ENCODE results near the gene SNPH.
A peak's percentile ranks its signal among the peaks of the same experiment; 100 is the strongest.
"Not testable (repeated sequence)": the region's sequence is repeated elsewhere in the genome, so short reads cannot be mapped to it uniquely, and the experiment has no call there.

The SNPH gene

GRCh38 chr20:1247689-1248088 lies 18.4 kb upstream of the SNPH start:
- H3K9me3 Mint-ChIP-seq = peaks cover 5 to 8% of the 10 kb centered on the region in 2 donors
- ATAC-seq (peak; percentile 42), DNase-seq (no peak)
- no peak overlapping the region for H3K4me3 Mint-ChIP-seq
- no peaks in the 10 kb centered on the region for H3K27me3 Mint-ChIP-seq
- peaks cover 20% of the 10 kb centered on the region for H3K4me1 Mint-ChIP-seq
- no peak overlapping the region for H3K27ac Mint-ChIP-seq

DNA sequence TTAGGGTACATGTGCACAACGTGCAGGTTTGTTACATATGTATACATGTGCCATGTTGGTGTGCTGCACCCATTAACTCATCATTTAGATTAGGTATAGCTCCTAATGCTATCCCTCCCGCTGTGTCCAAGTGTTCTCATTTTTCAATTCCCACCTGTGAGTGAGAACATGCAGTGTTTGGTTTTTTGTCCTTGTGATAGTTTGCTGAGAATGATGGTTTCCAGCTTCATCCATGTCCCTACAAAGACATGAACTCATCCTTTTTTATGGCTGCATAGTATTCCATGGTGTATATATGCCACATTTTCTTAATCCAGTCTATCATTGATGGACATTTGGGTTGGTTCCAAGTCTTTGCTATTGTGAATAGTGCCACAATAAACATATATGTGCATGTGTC lies 15.8 kb upstream of the SNPH start:
- H3K4me3 Mint-ChIP-seq, DNase-seq, H3K9me3 Mint-ChIP-seq, H3K27me3 Mint-ChIP-seq, H3K27ac Mint-ChIP-seq, ATAC-seq: not testable (repeated sequence)
- H3K4me1 Mint-ChIP-seq = peaks cover 19% of the 10 kb centered on the region

DNA sequence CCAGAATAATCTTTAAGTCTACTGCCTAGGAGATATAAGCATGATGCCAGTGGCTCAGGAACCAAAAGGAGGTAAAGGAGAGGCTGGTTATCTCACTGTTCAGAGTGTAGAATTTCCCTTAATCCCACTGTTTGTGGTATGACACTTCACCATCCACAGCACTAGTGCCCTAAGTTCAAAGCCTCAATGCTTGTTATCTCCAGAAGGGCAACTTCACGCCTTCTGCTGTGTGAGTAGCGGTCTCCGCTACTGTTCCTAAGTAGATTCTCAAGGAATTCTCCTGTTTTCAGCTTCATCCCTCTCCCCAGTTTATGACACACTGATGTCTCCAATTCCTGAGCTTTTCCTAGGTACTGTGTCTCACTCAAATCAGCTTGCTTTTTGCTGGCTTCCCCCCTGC lies 13.7 kb upstream of the SNPH start:
- no peak overlapping the region for H3K27ac Mint-ChIP-seq
- no peak overlapping the region for H3K4me3 Mint-ChIP-seq
- no peak for ATAC-seq

DNA sequence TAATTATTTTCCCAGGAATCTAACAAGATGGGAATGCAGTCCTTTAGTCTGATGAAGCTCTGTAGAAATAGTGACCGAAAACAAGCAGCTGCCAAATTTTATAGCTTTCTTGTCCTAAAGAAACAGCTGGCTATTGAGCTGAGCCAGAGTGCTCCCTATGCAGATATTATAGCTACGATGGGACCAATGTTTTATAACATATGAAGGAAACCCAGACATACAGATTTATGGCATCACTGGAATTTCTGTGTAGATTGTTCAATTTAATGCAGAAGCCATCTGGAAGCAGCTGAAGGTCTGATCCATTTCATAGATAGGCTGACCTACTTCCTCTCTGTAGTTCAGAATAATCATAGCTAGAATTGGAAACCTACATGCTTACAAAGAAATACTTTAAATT lies 11.8 kb upstream of the SNPH start:
- Mint-ChIP-seq H3K4me1 (peaks cover 13% of the 10 kb centered on the region), H3K27ac (no peak overlapping the region), H3K27me3 (no peaks in the 10 kb centered on the region)

More for the DNA sequence above, 13.7 kb upstream of the SNPH start:
- Mint-ChIP-seq H3K4me1 (peaks cover 22% of the 10 kb centered on the region), H3K27me3 (no peaks in the 10 kb centered on the region), H3K9me3 (peaks cover 5 to 8% of the 10 kb centered on the region in 2 donors)
- DNase-seq = no peak

DNA sequence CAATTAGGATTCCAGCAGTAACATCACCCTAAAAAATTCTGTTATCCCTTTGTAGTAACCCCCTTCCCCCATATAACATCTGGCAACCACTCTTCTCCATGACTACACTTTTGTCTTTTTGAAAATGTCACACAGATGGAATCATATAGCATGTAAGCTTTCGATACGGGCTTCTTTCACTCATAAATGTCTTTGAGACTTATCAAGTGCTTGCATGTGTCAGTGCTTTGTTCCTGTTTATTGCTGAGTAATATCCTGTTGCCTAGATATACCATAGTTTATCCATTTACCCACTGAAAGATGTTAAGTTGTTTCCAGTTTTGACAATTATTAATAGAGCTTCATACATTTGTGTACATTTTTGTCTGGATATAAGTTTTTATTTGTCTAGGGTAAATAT lies 10.4 kb upstream of the SNPH start:
- Mint-ChIP-seq H3K9me3 (peaks cover 4 to 6% of the 10 kb centered on the region in 2 donors), H3K27ac (no peak overlapping the region), H3K27me3 (no peaks in the 10 kb centered on the region), H3K4me1 (peaks cover 13% of the 10 kb centered on the region), H3K4me3 (no peak overlapping the region)
- ATAC-seq (no peak), DNase-seq (no peak)

More for the DNA sequence above, 11.8 kb upstream of the SNPH start:
- DNase-seq (no peak), ATAC-seq (no peak)
- H3K4me3 Mint-ChIP-seq = no peak overlapping the region
- peaks cover 5 to 8% of the 10 kb centered on the region in 2 donors for H3K9me3 Mint-ChIP-seq

DNA sequence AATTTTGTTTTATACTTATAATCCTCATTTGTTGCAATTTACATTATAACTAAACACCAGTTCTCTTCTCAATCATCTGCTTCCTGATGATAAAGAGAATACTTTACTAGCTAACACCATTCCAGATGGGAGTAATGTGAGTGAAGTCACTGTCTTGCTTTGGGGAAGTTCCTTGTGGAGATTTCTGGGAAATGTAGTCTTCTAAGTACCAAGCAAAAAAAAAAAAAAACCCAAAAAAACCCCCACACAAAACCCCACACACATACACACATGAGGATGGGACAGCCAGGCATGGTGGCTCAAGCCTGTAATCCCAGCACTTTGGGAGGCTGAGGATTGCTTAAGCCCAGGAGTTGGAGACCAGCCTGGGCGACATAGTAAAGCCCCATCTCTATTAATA lies 2.2 kb upstream of the SNPH start:
- Mint-ChIP-seq H3K9me3 (peaks cover 0 to 7% of the 10 kb centered on the region in 2 donors), H3K4me1 (peaks cover 44% of the 10 kb centered on the region), H3K27ac (peak overlapping the region in 1 of 2 donors; percentile 12), H3K4me3 (peak overlapping the region; percentile 54 to 91), H3K27me3 (no peaks in the 10 kb centered on the region)
- DNase-seq (no peak), ATAC-seq (no peak)

GRCh38 chr20:1264727-1265126 lies 1.4 kb upstream of the SNPH start:
- Mint-ChIP-seq H3K27ac (peak overlapping the region; percentile 75 to 96), H3K27me3 (no peaks in the 10 kb centered on the region), H3K4me3 (peak overlapping the region; percentile 76 to 91), H3K4me1 (peaks cover 46% of the 10 kb centered on the region), H3K9me3 (peaks cover 0 to 7% of the 10 kb centered on the region in 2 donors)
- ATAC-seq = no peak
- DNase-seq = no peak

DNA sequence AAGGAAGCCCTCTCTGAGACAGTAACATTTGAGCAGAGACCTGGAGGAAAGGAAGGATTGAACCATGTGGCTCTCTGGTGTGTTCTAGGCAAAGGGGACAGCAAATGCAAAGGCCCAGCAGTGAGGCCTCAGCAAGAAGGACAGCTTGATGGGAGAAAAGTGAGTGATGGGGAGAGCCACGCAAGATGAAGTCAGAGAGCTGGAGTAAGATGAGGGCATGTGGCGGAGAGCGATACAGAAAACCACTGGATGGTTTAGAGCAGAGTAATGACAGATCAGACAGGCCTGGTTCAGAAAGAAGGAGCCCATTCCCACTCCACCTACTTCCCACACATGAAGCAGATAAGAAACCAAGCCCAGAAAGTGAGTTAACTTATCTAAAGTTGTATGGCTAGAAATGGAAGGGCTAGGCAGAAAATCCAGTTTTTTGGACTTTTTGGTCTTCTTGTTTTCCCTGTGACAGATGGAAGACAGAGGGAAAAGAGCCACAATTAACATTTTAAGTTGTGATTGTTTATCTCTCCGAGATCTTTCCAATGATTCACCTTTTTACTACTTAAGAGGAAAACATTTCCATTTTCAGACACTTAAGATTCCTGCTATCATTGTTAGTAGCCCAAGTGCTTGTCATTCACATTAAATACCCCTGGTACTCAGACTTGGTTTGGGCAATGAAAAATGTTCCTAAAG lies 723 bp upstream of the SNPH start:
- DNase-seq (no peak), ATAC-seq (no peak)
- peaks cover 46% of the 10 kb centered on the region for H3K4me1 Mint-ChIP-seq
- peaks cover 0 to 7% of the 10 kb centered on the region in 2 donors for H3K9me3 Mint-ChIP-seq
- no peaks in the 10 kb centered on the region for H3K27me3 Mint-ChIP-seq
- peak overlapping the region; percentile 93 to 96 for H3K27ac Mint-ChIP-seq
- peak overlapping the region; percentile 91 to 95 for H3K4me3 Mint-ChIP-seq

DNA sequence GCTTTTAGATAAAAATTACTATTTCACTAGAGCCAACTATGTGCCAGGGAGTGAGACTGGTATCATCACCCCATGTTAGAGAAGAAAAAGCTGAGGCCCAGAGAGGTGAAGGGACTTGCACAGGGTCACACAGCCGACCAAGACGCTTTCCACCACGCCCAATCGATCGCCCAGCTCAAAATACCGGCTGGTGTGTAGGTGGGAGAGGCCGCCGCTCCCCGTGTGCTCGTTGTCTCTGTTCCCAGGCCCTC lies 253 bp upstream of the SNPH start:
- H3K9me3 Mint-ChIP-seq = peaks cover 0 to 7% of the 10 kb centered on the region in 2 donors
- no peaks in the 10 kb centered on the region for H3K27me3 Mint-ChIP-seq
- DNase-seq (no peak), ATAC-seq (no peak)
- H3K4me1 Mint-ChIP-seq = peaks cover 47% of the 10 kb centered on the region
- H3K27ac Mint-ChIP-seq = peak overlapping the region; percentile 93 to 96
- peak overlapping the region; percentile 91 to 95 for H3K4me3 Mint-ChIP-seq

DNA sequence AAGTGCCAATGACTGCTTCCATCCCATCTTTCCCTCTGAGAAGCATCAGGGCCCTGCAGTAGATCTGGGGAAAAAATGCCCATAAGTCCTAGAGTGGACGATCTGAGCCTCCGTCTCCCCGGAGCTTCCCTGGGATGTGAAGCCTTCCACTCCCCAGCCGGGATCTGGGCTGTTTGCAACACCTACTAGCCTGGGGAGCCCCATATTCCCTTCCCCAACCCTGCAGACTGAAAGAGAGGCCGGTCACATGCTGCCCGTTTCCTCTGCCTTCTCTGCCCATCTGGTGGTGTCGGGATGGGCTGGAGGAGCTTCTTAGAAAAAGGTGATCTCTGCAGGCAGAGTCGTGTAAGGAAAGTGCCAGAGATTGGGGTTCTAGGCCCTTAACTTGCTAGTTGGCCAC lies 1.1 kb downstream of the SNPH start:
- DNase-seq (no peak), ATAC-seq (no peak)
- Mint-ChIP-seq H3K9me3 (peaks cover 0 to 4% of the 10 kb centered on the region in 2 donors), H3K4me1 (peaks cover 60% of the 10 kb centered on the region), H3K27me3 (no peaks in the 10 kb centered on the region), H3K27ac (peak overlapping the region in 1 of 2 donors; percentile 19), H3K4me3 (peak overlapping the region; percentile 67 to 91)

GRCh38 chr20:1267809-1268374 lies 1.8 kb downstream of the SNPH start:
- ATAC-seq (no peak), DNase-seq (no peak)
- Mint-ChIP-seq H3K9me3 (no peaks in the 10 kb centered on the region), H3K27ac (no peak overlapping the region), H3K27me3 (no peaks in the 10 kb centered on the region), H3K4me3 (no peak overlapping the region), H3K4me1 (peaks cover 67% of the 10 kb centered on the region)

DNA sequence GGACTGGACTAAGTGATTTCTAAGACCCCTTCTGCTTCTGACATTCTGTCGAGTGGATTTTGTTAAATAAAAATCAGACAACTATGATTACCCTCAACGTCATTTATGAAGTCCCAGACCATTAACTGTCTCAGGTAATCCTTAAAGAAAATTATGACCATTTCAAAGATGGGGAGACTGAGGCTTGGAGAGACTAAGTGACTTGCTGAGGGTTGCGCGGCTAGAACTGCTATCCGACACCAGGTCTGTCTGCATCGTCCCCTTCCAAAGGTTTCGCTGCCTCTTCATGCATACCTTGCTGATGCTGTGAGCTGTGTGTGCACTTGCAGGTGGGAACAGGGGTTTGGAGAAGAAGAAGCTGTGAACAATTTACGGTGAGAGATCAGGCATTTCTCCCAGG lies 3.1 kb downstream of the SNPH start:
- ATAC-seq (no peak), DNase-seq (no peak)
- Mint-ChIP-seq H3K27me3 (no peaks in the 10 kb centered on the region), H3K27ac (no peak overlapping the region), H3K4me1 (peaks cover 62% of the 10 kb centered on the region), H3K4me3 (no peak overlapping the region), H3K9me3 (no peaks in the 10 kb centered on the region)

DNA sequence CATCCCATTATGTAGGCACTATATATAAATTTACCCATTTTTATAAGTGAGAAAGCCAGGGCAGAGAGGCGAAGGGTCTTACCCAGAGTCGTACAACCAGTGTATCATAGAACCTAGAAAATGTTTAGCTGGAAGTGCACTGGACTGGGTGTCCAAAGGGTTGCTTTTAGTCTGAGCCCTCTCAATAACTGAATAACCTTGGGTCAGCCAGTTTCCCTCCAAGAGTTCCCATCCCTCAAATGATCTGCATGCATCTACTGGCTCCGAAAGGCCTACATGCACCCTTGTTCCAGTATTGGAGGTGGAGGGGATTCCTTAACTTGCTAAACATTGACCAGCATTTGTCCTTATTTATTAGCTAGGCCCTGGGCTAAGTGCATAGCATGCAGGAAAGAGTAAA lies 3.8 kb downstream of the SNPH start:
- ATAC-seq (no peak), DNase-seq (no peak)
- no peaks in the 10 kb centered on the region for H3K9me3 Mint-ChIP-seq
- H3K27me3 Mint-ChIP-seq = no peaks in the 10 kb centered on the region
- peaks cover 56% of the 10 kb centered on the region for H3K4me1 Mint-ChIP-seq
- H3K27ac Mint-ChIP-seq = no peak overlapping the region
- H3K4me3 Mint-ChIP-seq = no peak overlapping the region

GRCh38 chr20:1272368-1273100 lies 6.4 kb downstream of the SNPH start:
- H3K4me3 Mint-ChIP-seq = no peak overlapping the region
- DNase-seq (no peak), ATAC-seq (peak; percentile 20)
- H3K4me1 Mint-ChIP-seq = peaks cover 42% of the 10 kb centered on the region
- H3K27me3 Mint-ChIP-seq = no peaks in the 10 kb centered on the region
- no peaks in the 10 kb centered on the region for H3K9me3 Mint-ChIP-seq
- no peak overlapping the region for H3K27ac Mint-ChIP-seq

GRCh38 chr20:1273366-1273765 lies 7.3 kb downstream of the SNPH start:
- DNase-seq (no peak), ATAC-seq (no peak)
- Mint-ChIP-seq H3K9me3 (no peaks in the 10 kb centered on the region), H3K27me3 (no peaks in the 10 kb centered on the region), H3K27ac (no peak overlapping the region), H3K4me3 (no peak overlapping the region), H3K4me1 (peaks cover 34% of the 10 kb centered on the region)
